ENCODE results near the gene PML.

- TF ChIP-seq CTCF (IDR thresholded peaks at IDR 0.05) (no peak), SMAD4 (CRISPR knock-in tag; IDR thresholded peaks at IDR 0.05) (no peak), ZNF232 (CRISPR knock-in tag; IDR thresholded peaks at IDR 0.05) (no peak), ZNF219 (CRISPR knock-in tag; IDR thresholded peaks at IDR 0.05; ENCODE audit: borderline replicate concordance) (no peak), USF2 (CRISPR knock-in tag; IDR thresholded peaks at IDR 0.05) (no peak), STAT6 (CRISPR knock-in tag; conservative IDR thresholded peaks at IDR 0.05; ENCODE audit: low read depth) (no peak), RELA (CRISPR knock-in tag; IDR thresholded peaks at IDR 0.05; ENCODE audit: borderline replicate concordance) (no peak), ZNF138 (CRISPR knock-in tag; conservative IDR thresholded peaks at IDR 0.05) (no peak)
- TF ChIP-seq, protein P1, sequence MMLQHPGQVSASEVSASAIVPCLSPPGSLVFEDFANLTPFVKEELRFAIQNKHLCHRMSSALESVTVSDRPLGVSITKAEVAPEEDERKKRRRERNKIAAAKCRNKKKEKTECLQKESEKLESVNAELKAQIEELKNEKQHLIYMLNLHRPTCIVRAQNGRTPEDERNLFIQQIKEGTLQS (CRISPR knock-in tag; conservative IDR thresholded peaks at IDR 0.05), result no peak
- TF ChIP-seq, protein P2, sequence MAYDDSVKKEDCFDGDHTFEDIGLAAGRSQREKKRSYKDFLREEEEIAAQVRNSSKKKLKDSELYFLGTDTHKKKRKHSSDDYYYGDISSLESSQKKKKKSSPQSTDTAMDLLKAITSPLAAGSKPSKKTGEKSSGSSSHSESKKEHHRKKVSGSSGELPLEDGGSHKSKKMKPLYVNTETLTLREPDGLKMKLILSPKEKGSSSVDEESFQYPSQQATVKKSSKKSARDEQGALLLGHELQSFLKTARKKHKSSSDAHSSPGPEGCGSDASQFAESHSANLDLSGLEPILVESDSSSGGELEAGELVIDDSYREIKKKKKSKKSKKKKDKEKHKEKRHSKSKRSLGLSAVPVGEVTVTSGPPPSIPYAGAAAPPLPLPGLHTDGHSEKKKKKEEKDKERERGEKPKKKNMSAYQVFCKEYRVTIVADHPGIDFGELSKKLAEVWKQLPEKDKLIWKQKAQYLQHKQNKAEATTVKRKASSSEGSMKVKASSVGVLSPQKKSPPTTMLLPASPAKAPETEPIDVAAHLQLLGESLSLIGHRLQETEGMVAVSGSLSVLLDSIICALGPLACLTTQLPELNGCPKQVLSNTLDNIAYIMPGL (CRISPR knock-in tag; IDR thresholded peaks at IDR 0.05), result no peak
Measured at GRCh38 chr15:73985101-73985873, 9.2 kb upstream of the PML start.
